ENCODE measurements around the gene DKK3.
"Not testable (repeated sequence)": the region's sequence is repeated elsewhere in the genome, so short reads cannot be mapped to it uniquely, and the experiment has no call there.

The DKK3 gene

DNA sequence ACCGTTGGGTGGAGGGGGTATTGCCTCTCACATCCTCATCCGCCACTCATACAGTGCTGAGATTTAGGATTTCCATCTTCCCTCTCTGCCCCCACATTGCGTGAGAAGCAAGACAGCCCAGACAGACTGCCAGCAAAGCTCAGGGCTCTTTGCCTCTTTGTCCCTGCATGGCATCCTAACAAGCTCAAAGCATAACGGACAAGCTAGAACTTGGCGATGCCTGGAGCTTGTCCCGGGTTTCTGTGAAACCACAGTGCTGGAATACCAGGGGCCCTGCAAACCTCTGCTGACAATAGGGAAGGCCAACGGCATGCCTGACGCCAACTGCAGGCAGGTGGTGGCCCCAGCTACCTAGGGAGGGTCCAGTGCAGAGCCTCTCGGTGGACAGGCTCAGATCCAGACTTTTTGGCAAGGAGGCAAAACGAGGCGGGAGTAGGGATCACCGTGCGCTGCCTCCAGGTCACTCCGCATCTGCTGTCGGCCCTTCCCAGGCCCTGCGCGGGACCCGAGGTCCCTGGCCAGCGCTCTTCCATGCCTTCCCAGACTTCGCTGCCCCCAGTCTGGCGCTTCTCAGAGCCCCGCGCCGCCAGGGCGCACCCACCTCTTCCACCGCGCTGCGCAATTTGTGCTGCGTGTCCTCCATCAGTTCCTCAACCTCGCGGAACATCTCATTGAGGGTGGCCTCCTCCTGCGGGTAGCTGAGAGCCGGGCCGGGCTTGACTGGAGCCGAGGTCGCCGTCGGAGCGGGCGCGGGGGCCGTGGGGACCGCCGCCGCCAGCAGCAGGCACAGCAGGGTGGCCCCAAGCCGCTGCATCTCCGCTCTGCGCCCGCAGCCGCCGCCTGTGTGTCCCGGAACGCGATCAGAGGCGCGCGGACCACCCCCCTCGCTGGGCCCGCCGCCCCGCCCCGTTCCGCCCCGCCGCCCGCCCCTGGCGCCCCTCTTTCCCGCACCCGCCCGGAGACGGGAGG is at the start of gene DKK3:
Gene DKK3 (minus strand): TSS at position 858 of the 969 bp plus-strand sequence. CDS start 44 bp downstream, at position 814.
- DNase-seq (ENCODE audit: low spot score), result no peak

DNA sequence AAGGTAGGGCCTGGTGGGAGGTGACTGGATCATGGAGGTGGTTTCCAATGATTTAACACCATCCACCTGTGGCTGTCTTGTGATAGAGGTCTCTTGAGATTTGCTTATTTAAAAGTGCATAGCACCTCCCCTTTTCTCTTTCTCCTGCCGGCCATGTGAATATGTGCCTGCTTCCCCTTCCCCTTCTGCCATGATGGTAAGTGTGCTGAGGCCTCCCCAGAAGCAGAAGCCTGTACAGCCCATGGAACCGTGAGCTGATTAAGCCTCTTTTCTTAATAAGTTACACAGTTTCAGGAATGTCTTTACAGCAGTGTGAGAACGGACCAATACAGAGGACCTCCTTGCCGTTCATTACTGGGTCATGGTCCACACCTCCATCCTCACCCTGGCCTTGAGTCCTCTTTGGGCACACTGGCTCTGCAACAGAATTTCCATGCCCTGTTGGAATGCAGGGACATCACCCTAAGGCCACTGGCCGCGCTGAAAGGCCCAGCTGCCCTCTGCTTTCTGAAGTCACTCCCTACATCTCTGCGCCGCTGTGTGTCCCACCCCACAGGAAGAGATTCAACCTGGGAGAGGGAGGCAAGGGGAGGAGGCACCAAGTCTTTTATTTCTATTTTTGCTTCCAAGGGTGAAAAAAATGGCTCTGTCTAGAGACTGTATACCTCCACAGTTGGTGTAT is 49.0 kb upstream of the DKK3 start:
- no peak for DNase-seq (ENCODE audit: low spot score)

DNA sequence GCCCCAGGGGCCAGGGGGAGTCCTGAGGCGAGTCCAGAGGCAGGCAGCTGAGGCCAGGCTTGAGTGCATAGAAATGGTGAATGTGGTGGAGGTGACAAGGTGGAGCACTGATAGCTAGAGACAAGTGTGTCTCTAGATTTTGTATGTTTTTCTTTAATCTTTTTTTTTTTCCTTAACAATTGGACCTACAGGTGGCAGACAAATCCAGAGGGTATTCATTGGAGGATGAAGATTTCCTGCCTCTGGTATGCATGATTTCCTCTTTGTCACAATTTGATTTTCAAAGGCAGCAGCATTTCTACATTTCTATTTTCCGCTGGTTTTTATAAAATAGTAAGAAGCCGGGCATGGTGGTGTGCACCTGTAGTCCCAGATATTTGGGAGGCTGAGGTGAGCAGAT is 47.7 kb upstream of the DKK3 start:
- DNase-seq (ENCODE audit: low spot score), result no peak

DNA sequence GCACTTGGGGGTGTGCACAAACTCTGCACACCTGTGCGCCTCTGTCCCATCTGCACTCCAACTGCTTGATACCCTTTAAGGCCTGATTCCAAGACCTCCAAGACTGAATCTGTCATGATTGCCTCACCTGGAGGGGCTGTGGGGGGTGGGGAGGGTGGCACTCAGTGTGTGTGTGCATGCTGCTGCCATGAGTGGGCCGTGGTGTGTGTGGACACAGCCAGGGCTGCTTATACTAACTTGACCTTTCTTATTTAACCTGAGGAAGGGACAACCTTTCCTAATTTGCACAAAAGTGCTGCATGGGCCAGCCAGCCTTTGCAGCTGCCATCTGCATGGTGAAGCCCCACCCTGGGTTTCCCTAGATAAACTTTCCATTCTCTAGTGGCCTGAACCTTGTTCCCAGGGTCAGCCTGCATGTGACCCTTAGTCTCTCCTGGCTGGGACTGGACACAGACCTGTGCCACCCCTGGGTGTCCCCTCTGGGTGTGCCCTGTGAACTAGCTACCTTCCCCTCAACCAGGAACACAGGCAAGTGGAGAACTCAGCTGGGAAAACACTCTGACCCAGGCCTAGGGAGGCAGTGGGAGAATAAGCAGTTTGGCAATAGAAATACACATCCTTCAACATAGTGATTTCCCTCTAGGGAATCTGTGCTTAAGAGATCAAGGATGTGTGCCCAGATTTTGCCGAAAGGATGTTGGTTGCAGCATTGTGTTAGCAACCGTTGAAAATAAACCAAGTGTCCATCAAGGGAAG is 45.4 kb upstream of the DKK3 start:
- DNase-seq (ENCODE audit: low spot score), result no peak

DNA sequence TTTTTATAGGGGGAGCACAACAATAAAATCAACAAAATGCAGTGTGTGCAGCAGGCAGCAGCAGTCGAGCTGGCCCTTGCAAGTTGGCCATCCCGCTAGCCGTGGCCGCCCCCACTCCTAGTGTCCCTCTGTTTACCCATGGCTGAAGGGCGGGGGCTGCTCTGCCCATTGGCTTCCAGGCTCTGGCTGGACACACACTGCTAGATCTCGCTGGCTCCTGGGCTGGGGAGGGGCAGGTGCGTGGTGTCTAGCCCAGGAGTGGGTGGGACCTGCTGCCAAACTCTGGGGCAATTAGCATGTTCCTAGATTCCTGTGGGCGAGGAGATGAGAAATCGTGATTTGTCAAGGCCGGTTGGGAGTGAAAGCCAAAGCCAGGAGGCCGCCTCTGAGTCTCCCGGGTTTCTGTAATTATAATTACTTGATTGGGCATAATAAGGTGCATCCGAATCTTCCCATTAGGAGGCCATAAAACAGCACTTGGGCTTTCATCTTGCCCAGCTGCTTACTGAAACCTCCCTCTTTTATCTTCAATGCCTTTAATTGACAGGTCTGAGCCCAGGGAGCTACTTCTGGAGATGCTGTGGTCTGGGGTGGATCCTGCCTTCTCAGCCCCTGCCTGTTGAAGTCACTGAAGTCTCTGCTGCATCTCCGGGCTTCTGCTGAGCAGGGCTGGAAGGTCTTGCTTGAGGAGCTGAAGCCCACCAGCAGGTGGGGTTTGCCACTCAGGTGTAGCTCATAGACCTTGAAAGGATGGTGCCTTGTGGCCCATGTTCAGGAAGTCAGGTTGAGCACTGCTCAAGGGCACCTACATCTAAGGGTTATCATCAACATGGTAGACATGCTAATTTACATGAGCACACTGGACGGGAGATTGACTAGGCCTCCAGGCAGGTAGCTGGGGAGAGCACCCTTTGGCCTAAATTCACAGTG is 44.5 kb upstream of the DKK3 start:
- no peak for DNase-seq (ENCODE audit: low spot score)

DNA sequence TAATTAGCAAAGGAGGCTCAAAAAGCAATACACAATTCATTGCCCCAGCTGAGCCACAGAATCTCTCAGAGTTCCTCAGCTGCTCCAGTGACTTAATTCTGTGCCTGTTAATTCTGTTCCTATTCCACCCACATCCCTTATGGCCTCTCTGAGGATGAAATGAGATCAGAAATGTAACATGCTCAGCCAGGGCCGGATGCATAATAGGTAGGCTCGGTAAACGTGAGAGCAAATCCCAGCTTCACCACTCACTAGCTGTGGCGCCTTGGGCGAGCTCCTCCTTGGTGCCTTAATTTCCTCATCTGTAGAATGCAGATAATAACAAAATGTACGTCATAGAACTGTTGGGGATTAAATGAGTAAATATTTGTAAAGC is 42.8 kb upstream of the DKK3 start:
- DNase-seq (ENCODE audit: low spot score), result no peak

DNA sequence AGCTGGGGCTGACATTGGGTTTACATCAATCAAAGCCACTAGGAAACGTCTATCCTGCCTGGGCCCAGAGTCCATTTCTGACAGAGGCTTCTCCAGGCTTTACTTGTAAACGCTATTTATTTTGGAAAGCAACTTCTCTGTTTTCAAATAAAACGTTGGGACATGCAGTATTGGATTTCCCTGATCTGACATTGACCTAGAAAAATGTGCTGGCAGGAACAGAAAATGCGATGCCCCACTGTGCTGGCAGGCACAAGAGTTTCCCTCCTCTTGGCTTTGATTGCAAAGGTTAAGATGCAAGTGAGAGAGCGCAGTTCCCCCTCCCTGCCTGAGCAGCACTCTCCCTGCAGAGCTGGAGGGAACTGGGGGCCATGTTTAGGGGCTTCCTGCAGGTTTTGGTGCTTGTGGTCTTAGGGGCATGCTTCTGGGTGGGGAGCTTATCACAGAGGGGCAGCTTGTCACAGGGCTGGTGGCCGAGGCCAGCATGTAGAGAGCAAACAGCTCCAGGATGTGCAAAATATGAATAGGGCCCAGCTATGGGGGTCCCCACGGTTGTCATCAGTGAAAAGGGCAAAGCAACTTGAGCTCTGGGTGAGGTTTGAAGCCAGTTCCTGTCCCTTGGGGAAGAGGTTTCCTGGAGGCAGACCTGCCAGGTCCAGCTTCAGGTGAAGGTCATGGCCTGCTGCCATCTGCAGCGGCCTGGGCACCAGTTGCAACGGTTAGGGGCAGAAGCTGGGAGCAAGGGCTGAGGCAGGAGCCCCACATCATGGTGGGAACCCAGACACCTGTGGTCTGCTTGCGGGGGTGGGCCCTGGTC is 42.3 kb upstream of the DKK3 start:
- no peak for DNase-seq (ENCODE audit: low spot score)

DNA sequence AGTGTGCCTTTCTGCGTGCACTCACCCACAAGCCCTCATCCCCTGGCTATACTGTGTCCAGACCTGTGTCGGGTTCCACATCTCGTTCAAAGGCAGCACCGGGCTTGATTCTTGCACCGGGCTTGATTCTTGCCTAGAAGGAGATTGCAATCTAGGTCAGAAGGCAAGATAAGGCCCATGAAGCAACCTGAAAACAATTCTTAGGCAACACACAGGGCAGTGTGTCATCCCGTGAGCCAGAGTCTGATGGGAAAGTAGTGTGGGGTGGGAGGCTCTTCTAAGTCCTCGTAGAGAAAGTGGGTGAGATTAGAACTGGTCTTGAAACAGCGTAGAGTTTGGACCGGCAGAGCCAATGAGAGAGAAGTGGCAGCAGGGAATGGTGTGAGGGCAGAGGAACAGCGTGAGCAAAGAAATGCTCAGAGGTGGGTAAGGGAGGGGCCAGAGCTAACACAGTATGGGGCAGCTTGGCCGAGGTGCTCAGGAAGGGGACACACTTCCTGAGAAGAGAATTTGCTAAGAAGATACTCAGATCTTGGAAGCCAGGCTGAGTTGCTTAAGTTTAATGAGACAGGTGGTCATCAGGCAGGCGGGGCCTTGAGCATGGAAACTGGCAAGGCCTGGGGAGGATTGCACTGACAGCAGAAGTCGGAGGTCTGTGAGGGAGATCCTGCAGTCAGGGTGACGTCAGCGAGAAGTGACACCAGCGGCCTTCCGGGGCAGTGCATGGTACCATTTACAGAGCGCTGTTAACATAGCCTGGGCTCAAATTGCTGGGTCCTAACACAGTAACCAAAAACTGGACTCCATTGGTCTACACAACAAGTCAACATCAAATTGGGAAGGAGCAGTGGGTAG is 40.7 kb upstream of the DKK3 start:
- no peak for DNase-seq (ENCODE audit: low spot score)

DNA sequence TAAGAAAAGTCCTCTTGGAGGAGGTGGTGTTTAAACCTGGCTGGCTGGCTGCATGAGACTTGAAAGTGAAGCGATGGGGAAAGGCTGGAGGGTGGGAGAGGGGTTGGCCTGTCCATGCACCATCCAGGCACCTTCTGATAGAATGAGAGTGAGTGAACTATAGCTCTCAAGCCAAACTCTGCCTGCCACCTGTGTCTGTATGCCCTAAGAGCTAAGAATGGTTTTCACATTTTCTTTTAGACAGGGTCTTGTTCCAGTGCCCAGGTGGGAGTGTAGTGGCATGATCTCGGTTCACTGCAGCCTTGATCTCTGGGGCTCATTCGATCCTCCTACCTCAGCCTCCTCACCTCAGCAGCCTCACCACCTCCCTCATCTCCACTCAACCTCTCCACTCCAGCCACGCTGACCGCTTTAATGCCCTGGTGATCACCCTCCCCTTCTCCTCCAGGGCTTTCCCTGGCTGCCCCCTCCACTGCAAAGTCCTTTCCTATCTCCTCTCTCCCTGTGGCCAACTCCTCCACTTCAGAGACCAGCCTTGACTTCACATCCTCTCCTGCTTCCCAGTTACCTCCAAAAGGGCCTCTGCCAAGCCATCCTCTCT is 38.3 kb upstream of the DKK3 start:
- DNase-seq (ENCODE audit: low spot score), result no peak

DNA sequence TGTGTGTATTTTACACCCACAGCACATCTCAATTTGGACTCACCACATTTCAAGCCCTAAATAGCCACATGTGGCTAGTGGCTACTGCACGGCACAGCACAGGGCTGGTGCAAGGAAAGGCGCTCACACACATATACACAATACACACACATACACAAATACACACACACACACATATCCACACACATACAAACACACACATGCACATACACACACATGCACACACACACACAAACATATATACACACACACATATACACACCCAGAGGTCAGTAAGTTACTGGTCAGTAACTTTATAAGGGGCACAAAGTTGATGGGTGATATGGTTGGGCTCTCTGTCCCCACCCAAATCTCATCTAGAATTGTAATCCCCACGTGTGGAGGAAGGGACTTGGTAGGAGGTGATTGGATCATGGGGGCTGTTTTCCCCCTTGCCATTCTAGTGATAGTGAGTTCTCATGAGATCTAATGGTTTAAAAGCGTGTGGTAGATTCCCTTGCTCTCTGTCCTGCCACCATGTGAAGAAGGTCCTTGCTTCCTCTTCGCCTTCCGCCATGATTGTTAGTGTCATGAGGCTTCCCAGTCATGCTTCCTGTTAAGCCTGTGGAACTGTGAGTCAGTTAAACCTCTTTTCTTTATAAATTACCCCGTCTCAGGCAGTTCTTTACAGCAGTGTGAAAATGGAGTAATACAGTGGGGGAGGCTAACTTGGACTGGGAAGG is 37.6 kb upstream of the DKK3 start:
- no peak for DNase-seq (ENCODE audit: low spot score)

DNA sequence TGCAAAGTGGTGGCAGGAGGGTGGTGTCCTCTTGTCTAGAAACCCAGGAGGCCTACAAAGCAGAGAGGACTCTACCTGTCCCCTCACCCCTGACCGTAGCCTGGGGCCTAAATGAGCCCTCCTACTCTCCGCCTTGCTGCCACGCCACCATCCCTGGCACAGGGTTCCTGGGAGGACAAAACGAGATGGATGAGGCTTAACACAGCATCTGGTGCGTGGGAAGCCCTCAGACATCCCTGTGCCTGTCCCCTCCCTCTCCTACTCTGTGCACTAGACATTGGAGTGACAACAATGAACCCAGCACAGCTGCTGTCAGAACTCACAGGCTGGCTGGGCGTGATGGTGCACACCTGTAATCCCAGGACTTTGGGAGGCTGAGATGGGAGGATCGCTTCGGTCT is 36.4 kb upstream of the DKK3 start:
- no peak for DNase-seq (ENCODE audit: low spot score)

DNA sequence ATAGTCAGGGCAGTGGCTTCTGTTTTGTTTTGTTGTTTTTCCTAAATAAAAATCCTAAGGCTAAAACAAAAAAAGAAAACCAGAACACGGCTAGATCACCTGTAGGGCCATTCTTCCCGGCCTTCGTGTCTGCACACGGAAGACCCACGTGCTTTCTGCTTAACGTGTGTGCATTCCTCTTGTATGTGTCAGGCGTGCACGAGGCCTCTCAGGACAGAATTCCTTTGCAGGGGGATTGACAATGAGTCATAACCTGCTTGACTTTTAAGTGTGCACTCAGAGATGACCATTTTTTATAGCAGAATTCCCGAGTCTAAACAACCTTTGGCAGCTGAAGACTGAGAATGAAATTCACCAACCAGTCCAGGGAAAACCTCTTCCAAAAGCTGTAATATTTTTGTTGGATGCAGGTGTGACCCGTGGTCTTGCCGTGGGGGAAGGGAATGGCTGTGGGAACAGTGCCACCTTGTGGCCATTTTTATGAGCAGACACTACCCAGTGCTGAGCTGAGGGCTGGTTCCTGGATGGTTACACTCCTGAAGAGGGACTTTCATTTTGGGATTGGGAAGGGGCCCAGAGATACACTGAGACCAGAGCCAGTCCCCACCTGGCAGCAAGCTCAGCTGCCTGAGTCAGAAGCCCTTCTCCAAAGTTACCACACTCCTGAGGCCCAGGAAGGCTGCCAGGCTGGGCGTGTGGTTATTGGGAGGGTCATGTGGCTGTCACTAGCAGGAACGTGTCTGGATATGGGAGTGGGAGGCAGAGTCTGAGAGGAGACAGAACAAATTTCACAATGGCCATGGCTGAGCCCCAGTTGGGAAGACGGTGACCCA is 35.7 kb upstream of the DKK3 start:
- DNase-seq (ENCODE audit: low spot score), result peak; percentile 90

DNA sequence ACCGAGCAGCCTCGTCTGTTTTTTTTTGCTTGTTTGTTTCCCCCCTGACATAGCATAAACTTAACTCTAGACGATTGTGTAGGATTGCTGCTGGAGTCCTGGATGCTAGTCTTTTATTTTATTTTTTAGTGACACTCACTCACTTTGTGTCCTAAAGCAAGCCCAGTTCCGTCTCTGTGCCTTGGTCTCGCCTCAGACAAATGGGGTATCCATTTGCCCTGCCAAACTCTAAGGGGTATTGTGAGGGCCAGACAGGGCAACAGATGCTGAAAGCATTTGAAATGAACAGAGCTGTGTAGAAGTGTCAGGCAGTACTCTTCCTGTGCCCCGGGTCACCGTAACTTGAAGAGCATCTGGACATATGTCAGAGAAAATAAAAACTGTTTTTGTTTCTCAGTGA is 34.8 kb upstream of the DKK3 start:
- DNase-seq (ENCODE audit: low spot score), result no peak

DNA sequence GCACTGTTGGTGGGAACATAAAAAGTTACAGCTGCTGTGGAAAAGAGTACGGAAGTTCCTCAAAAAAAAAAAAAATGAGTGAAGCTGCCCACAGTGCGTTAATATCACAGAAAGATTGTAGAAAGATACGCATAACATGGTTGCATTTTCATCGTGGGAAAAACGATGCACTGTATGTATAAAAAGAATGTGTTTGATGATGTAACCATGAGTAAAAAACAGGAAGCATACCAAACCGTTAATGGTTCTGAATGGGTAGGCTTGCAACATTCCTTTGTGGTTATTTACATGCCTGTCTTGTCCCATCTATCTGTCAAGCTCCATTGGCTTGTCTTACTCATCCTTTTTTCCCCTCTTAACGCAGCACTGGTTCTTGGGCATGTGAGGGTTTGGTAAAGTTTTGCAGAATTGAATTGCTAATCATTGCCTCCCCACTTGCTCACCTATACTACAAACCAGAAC is 33.8 kb upstream of the DKK3 start:
- peak; percentile 29 for DNase-seq (ENCODE audit: low spot score)

DNA sequence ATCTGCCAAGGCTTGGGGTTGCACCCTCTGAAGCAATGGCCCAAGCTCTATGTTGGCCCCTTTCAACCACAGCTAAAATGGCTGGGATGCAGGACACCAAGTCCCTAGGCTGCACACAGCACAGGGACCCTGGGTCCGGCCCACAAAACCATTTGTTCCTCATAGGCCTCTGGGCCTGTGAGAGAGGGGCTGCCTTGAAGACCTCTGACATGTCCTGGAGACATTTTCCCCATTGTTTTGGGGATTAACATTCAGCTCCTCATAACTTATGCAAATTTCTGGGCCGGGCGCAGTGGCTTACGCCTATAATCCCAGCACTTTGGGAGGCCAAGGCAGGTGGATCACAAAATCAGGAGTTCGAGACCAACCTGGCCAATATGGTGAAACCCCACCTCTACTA is 32.3 kb upstream of the DKK3 start:
- DNase-seq (ENCODE audit: low spot score), result not testable (repeated sequence)

DNA sequence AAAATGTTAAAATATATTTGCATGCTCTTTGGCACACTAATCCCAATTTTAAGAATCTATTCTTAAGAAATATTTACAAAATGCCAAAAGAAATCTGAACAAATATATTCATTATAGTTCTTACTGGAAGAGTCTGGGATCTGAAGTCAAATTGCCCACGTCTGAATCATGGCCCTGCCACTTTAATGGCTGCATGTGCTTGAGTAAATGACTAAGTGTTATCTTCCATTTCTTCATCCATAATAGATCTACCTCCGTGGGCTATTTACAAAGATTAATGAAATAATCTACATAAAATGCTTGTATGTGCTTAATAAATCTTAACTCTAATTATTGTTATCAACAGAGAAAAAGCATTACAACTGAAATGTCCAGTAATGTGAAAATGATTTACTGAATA is 24.5 kb upstream of the DKK3 start:
- DNase-seq (ENCODE audit: low spot score), result no peak

DNA sequence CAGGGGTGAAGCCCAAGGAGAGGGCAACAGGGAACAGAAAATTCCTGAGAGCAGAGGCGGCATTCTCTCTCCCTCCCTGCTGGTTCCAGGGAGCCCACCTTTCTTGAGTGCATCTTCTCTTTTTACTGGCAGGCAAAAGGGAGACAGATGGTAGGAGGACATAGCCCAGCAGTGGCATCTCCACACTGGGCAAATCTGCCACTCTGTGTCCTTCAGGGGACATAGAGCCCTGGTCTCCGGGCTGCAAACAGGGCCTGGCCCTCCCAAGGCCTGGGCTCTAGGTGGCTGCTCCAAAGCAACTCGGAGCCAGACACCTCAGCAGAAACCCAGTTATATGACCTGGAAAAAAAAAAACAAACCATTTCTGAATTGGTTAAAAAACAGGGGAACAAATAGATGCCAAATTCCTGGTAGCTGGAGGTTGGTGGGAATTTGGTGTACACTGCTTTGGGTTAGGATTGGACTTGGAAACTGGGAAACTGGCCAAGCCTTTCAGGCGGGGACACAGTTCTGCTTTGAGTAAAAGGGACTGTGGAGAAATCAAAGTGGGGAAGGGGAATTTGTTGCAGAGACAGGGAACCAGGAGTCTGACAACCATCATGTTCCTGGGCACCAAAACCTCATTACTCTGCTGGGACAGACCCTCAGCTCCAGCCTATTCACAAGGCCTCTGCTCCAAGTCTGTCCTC is 23.6 kb upstream of the DKK3 start:
- DNase-seq (ENCODE audit: low spot score), result no peak

All from LoVo (cell line).